Ishikawa (cell line): ENCODE measurements around the gene CHEK2.

ENCODE experiments used
- CEBPB ChIP-seq: IDR thresholded peaks from 2 replicates; pipeline ENCODE4 v1.6.1; 2012
- CREB1 ChIP-seq: IDR thresholded peaks from 2 replicates; pipeline ENCODE4 v1.6.1; 2012; ENCODE audit warnings: low read depth
- EGR1 ChIP-seq: IDR thresholded peaks from 2 replicates; pipeline ENCODE4 v1.6.1; 2012
- EP300 ChIP-seq: IDR thresholded peaks from 2 replicates; pipeline ENCODE4 v1.6.1; 2012; ENCODE audit warnings: borderline replicate concordance
- FOXM1 ChIP-seq: IDR thresholded peaks from 2 replicates; pipeline ENCODE4 v1.6.1; 2012; ENCODE audit warnings: low read depth, borderline replicate concordance
- MAX ChIP-seq: IDR thresholded peaks from 2 replicates; pipeline ENCODE4 v1.6.1; 2012
- NFIC ChIP-seq: IDR thresholded peaks from 2 replicates; pipeline ENCODE4 v1.6.1; 2012
- RAD21 ChIP-seq: IDR thresholded peaks from 2 replicates; pipeline ENCODE4 v1.6.1; 2012; ENCODE audit warnings: low read depth
- REST ChIP-seq: IDR thresholded peaks from 2 replicates; pipeline ENCODE4 v1.6.1; 2012; ENCODE audit warnings: low read depth, mild to moderate bottlenecking
- TAF1 ChIP-seq: IDR thresholded peaks from 2 replicates; pipeline ENCODE4 v1.6.1; 2012; ENCODE audit warnings: low read depth, mild to moderate bottlenecking
- TCF12 ChIP-seq: IDR thresholded peaks from 2 replicates; pipeline ENCODE4 v1.6.1; 2012; ENCODE audit warnings: low read depth
- TEAD4 ChIP-seq: IDR thresholded peaks from 2 replicates; pipeline ENCODE4 v1.6.1; 2012
- USF1 ChIP-seq: IDR thresholded peaks from 2 replicates; pipeline ENCODE4 v1.6.1; 2012
- YY1 ChIP-seq: IDR thresholded peaks from 2 replicates; pipeline ENCODE4 v1.6.1; 2012; ENCODE audit warnings: low read depth
- ZBTB7A ChIP-seq: IDR thresholded peaks from 2 replicates; pipeline ENCODE4 v1.6.1; 2012; ENCODE audit warnings: low read depth

Gene CHEK2

GRCh38 chr22:28768701-28769393 is 27.2 kb upstream of the CHEK2 start:
- TF ChIP-seq NFIC (no peak), ZBTB7A (no peak), TCF12 (no peak), MAX (no peak), REST (no peak), EP300 (no peak), EGR1 (no peak), YY1 (no peak), FOXM1 (no peak), CEBPB (no peak), TEAD4 (no peak)

GRCh38 chr22:28766628-28767027 is 25.0 kb upstream of the CHEK2 start:
- TF ChIP-seq YY1 (no peak), ZBTB7A (no peak), TCF12 (no peak), EP300 (no peak), TEAD4 (no peak), CREB1 (no peak), NFIC (no peak), REST (no peak), TAF1 (no peak), EGR1 (no peak), USF1 (no peak), CEBPB (no peak), FOXM1 (no peak), MAX (no peak), RAD21 (no peak)

- no peak for TF ChIP-seq FOXM1
- TF ChIP-seq TEAD4 = no peak
- TF ChIP-seq MAX = no peak
- TF ChIP-seq TAF1 = no peak
- TF ChIP-seq TCF12 = no peak
- no peak for TF ChIP-seq RAD21
- no peak for TF ChIP-seq EP300
- TF ChIP-seq NFIC = no peak
- TF ChIP-seq ZBTB7A = no peak
- no peak for TF ChIP-seq USF1
- TF ChIP-seq CREB1 = no peak
- no peak for TF ChIP-seq CEBPB
- TF ChIP-seq YY1 = no peak
- no peak for TF ChIP-seq REST
- TF ChIP-seq EGR1 = no peak
These were observed 19.8 kb upstream of the CHEK2 start for GRCh38 chr22:28761449-28761755.

GRCh38 chr22:28759861-28760560 is 18.4 kb upstream of the CHEK2 start:
- TF ChIP-seq NFIC = no peak
- no peak for TF ChIP-seq USF1
- no peak for TF ChIP-seq MAX
- no peak for TF ChIP-seq EGR1
- no peak for TF ChIP-seq CREB1
- TF ChIP-seq ZBTB7A = no peak
- TF ChIP-seq TAF1 = no peak
- TF ChIP-seq FOXM1 = no peak
- TF ChIP-seq CEBPB = no peak
- no peak for TF ChIP-seq EP300
- no peak for TF ChIP-seq REST
- TF ChIP-seq RAD21 = no peak
- TF ChIP-seq YY1 = no peak
- TF ChIP-seq TEAD4 = no peak
